Measurements from ENCODE around the gene ARGLU1.

The ARGLU1 gene

DNA sequence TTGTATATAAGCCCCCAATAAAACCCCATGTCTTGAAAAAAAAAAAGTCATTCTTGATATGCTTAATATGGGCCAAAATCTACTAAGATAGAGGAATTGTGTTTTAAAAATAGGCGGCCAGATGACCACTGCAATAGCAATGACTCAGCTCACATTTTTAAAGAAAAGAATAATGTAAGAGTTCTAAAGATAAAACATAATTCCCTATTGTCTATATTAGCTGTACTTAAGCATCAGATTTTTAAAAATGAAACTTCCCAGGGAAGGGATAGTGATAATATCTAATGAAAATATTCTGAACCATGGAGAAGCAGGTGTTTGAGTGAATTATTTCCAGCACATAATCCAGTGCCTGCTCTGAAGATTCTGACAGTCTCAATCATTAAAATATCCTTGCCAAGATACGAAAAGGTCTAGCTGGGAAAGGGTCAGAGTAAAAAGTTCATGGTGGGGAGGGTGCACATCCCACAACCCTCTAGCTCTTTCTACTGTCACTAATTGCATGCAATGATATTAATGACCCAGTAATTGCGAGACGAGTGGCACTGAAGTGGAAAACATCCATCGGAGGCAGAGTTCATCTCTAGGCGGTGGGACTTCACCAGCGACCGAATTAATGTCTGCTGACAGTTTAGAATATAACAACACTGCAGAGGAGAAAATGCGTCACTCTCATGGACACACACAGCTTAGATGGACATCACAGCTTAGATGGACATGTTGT, 64.0 kb downstream of the ARGLU1 start:
- no peak for DNase-seq (ENCODE audit: low read depth in 4 of 4, low spot score in 1 of 4)

DNA sequence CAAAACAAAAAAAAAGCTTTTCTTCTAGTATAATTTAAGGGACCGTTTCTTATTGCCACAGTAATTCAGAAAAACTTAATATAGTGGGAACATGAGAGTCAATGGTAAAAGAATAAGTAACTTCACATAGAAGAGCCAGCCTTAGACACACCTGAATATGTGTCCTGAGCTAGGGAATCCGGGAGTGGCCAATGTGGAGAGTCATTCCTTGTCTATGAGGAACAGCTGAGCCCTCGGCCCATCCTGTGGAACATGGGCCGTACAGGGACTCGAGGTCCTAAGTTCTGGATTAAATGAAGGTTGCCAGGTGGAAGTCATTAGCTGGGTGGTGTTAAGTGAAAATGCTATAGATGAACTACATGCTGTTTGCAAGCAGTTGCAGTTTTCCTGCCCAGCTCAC, 64.7 kb downstream of the ARGLU1 start:
- no peak for DNase-seq (ENCODE audit: low read depth in 4 of 4, low spot score in 1 of 4)

DNA sequence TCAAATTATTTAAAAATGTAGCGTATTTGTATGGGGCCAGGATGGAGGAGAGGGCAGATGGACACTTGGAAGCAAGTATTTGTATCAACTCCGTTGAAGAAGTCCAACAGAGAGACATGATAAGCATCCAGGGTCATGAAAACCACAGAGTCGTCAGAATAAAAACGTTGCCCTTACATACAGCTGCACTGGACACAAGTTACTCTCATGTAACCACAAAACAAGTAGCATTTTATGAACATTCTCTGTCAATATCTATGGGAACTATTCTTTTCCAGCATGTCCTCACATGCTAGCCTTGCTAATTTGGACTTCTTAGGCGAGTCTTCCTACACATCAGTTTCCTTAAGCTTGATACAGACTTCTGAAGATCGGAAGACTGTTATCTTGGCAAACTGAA, 67.5 kb downstream of the ARGLU1 start:
- no peak for DNase-seq (ENCODE audit: low read depth in 4 of 4, low spot score in 1 of 4)

DNA sequence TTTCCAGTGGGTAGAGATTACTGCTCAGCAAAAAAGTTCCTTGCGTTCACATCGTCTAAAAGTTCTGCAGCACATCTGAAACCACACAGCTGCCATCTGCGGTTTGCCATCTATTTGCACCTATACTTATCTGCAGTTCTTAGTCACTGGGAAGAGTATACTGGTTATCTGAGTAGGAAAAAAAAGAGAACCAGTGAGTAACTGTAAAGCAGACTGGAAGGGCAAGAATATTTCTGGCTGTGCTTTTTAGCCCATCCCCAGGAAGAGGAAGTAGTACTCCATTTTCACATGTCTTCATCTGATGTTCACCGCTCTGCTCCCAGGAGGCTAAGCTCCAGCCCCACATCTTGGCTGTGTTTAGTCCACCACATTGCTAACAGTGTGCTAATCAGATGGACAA, 68.0 kb downstream of the ARGLU1 start:
- no peak for DNase-seq (ENCODE audit: low read depth in 4 of 4, low spot score in 1 of 4)

DNA sequence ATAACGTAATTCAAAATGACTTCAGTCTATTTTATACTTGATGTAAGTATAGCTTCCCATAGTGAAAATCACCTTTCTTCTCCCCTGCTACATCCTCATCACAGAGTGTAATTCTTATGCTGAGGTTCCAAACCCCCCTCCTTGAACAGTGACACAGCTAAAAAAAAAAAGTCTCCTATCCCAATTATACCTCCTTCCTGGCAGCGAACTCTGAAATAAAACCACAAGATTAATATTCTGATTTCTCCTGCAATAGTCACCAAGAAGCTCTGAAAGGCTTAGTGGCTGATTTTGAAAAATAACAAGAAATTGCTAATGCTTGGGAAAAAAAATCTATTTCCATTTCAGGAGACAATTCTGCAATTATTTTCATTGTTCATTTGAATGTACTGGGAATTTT, 68.8 kb downstream of the ARGLU1 start:
- DNase-seq (ENCODE audit: low read depth in 4 of 4, low spot score in 1 of 4): no peak

DNA sequence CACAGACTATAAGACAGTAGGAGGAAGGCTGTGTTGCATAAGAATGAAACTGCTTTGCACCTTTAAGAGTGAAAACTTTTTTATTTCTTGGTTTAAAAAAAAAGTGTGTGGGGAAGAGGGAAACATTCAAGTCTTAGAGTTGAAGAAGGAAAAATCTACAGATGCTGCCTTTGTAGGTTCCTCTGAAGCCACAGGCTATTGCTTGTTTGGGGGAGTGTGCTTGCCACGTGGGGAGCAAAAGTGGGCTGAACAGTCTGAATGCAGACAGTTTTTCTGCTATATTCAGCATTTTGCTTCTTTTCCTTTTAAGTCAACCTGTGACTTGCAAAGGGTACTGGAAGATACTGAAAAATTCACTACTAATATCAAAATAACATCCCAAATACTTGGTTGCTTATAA, 69.4 kb downstream of the ARGLU1 start:
- no peak for DNase-seq (ENCODE audit: low read depth in 4 of 4, low spot score in 1 of 4)

DNA sequence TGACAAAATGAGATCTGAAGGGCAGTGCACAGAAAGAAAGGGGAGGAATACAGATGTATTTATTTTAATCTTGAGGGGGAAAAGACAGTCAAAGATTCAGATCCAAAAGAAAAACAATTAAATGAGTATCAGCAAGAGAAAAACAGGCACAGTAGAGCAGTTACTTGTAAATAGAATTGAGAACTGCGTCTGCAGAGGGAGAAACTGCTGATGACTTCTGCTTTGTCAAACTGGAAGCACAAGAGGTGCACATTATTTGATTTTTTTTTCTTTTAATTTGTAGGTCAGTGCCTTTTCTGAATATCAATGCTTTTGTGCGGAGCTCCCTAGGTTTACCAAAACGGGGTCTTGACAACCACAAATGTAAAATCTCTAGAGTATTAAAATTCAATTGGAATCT, 69.8 kb downstream of the ARGLU1 start:
- no peak for DNase-seq (ENCODE audit: low read depth in 4 of 4, low spot score in 1 of 4)

DNA sequence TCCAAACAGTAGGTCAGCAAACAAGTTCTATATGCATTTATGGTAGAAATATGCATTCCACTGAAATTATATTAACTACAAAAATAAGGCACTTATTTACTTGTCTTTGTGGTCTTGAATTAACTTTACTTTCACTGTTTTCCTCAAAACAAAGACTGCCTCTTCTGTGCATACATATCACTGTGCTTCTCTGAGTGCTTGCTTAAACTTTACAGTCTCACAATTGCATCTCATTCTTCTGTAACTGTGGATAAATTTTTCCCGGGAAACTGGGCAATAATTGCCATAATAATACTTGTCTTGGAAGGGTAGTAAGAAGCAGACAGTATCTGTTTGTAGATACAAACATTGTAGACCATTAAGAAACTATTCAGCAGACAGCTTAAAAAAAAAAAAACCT, 70.9 kb downstream of the ARGLU1 start:
- DNase-seq (ENCODE audit: low read depth in 4 of 4, low spot score in 1 of 4): no peak

DNA sequence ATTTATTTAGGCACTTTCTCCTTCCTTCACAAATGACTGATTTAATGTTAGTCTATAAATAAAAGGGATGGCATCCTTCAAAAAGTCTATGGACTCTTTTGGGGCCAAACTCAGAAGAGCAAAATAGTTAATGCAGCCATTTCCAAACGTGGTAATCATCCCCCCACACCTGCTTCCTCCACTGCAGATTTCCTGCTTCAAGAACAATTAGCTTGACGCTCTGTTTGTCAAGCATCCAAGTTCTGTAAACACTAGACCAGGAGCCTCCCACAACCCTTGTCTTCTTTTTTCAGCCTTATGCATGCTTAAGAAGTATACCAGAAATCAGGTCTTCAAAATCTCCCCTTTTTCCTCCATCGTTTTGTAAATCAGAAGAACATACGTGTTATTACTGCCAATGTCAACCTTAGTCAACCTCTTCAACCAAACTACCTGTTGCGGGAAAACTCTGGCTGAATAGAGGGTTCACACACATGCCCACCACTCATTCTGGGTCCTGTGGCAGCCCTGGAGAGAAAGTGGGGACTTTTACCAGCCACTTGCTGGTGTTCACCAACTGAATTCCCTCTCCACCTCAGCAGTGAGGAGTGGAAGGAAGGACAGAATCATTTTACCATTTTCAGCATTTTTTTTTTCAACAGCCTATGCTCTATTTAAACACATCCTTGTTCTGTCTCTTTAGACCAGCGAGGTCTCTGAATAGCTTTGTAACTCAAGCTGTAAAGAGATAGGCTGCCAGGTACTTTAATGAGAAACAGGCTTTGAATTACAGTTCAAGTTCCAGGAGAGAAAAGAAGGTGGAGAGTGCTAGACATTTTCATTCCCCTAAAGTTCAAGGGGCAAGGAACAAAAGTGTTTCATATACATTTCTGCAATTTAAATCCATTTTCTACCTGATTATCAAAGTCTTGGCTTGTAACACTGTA, 71.6 kb downstream of the ARGLU1 start:
- no peak for DNase-seq (ENCODE audit: low read depth in 4 of 4, low spot score in 1 of 4)

DNA sequence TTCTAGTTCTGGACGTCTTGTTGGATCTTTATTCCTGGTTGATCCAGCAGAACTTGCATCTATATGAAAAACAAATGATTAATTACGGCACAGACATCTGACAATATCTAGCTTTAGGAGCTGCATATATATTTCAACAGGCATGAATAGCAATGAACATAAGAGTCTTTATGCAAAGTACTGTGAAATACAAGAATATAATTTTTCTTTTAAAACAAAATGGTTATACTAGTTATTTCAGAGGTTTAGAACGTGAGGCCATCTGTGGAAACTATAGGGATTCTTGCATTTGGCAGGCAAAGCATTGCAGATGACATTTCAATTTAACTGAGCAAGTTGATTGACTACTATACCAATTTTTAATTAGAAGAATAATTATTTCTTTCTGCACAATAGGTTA, 73.0 kb downstream of the ARGLU1 start:
- DNase-seq (ENCODE audit: low read depth in 4 of 4, low spot score in 1 of 4): no peak

DNA sequence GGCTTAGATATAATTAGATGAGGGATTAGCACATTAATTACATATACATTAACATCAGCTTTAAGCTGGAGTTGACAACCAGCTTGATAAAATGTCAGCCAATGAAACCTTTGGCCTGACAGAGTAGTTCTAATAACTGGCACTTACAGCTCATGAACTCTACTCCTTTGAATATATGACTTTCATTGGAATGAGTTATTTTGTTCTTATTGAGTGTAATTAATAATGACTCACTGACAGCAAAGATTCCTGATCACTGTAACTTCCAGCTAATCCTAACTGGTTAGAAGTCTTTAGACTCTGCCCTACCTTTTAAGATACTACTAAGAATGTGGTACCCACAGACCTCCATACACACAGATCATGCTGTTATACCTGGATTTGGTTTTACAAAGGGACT, 73.4 kb downstream of the ARGLU1 start:
- DNase-seq (ENCODE audit: low read depth in 4 of 4, low spot score in 1 of 4): no peak

DNA sequence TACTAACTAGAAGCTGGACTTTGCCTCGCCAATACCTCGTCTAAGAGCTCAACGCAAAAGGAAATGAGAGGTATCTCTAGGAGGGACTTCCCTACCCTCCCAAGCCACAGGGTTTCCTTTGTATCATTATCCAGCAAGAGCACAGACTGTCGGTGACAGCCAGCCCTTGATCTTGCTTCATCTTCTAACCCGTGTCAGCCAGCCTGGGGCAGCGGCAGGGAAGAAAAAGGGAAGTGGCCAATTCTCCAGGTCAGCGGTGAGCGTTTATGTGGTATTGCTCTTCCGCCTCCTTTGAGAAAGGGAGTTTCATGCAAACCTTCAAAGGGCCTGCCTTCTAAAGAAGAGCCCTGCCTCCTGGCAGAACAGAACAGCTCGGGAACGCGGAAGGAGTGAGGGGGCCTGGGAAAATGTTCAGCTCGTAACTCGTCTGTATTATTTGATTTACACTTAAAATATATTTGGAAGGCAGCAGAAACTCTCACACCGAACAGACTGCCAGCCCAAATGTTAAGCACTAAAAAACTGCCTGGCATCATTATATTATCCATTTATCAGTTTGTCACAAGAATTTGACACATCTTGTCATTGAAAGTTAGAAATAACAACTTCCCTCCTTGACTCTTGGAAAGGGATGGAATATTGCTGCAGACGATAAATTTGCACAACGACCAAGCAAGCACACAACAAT, 74.3 kb downstream of the ARGLU1 start:
- no peak for DNase-seq (ENCODE audit: low read depth in 4 of 4, low spot score in 1 of 4)

DNA sequence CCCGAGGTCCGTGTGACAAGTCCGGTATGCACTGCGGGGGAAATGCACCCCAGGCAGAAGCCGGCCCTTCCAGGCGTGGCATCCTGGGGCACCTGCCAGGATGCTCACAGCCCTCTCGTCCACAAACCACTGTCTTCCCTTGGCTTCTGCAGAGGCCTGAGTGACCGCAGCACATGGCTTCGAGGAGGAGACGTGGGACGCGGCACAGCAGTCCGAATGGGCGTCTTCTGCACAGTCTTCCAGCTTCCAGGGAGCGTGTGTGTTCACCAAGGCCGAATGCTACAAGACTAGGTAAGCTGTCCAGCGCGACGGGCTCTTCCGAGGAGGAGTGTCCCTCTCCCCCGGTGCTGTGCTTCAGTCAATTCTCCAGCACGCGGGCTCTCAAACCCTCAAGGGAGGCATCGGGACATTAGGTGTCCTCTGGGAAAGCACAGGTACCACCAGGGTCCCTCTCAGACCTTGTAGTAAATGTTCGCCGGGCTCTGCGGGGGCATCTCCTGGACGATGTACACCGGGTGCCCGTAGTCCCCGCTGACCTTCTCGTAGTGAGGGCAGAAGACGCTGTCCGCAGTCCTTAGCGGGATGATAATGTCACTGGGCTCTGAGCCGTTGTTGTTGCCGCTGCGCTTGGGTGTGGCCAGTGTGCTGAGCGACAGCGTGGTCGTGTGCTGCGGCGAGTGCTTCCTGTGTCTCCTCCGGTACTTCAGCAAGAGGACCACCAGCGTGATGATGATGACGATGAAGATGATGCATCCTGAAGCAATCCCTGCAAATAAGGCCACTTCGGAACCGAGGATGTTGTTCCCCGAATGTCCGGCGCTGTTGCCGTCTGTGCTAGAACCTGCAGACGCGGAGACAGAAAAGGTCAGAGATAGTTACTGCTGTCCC, 75.1 kb downstream of the ARGLU1 start:
- no peak for DNase-seq (ENCODE audit: low read depth in 4 of 4, low spot score in 1 of 4)

DNA sequence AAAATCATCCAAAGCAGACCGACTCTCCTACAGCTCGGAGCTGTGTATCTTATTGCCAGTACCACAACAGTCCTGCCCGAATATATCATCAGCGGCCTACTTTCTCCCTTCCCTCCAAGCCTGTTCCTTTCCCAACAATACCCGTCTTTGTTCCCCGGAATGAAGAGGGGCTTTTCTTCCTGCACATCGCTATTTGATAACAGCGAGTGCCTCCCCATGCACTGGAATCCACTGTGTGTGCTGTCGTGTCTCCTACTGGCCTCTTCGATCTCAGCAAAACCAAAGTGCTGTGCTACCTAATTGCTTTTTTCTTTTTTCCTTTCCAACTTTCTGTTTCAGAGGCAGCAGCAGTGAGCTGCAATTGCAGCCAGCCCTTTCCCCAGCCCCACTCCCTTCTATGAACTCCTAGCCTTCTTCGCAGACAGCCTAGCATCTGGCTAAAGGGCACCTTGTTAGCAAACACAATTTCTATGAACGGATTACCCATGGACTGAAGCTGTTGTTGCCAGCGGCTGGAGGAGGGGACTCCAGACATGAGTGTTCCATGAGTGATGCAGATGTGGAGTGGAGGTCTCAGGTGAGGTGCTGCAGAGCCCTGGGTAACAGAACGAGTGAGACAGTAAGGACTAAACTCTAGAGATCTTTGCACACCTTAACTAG, 75.9 kb downstream of the ARGLU1 start:
- DNase-seq (ENCODE audit: low read depth in 4 of 4, low spot score in 1 of 4): no peak
